ENCODE results near the gene AKAP7.

GRCh38 chr6:131116755-131117360 is 18.4 kb upstream of the AKAP7 start:
- no peak for TF ChIP-seq EZH2phosphoT487 (IDR thresholded peaks at IDR 0.05)
- TF ChIP-seq CTCF (IDR thresholded peaks at IDR 0.05): peak; percentile 55
